Measurements from ENCODE around the gene IRGQ.
"Not testable (repeated sequence)": the region's sequence is repeated elsewhere in the genome, so short reads cannot be mapped to it uniquely, and the experiment has no call there.

IRGQ gene

GRCh38 chr19:43575156-43575950, 20.6 kb downstream of the IRGQ start, which contains the start of the genes PINLYP and XRCC1:
Gene PINLYP, plus strand, starts transcription at chr19:43575801. Its CDS starts 1,391 bp downstream, at chr19:43577192.
Gene XRCC1, minus strand, starts transcription at chr19:43575527. Its CDS starts 69 bp downstream, at chr19:43575458.
- peak; percentile 99 for DNase-seq (ENCODE audit: low read depth, low spot score)

DNA sequence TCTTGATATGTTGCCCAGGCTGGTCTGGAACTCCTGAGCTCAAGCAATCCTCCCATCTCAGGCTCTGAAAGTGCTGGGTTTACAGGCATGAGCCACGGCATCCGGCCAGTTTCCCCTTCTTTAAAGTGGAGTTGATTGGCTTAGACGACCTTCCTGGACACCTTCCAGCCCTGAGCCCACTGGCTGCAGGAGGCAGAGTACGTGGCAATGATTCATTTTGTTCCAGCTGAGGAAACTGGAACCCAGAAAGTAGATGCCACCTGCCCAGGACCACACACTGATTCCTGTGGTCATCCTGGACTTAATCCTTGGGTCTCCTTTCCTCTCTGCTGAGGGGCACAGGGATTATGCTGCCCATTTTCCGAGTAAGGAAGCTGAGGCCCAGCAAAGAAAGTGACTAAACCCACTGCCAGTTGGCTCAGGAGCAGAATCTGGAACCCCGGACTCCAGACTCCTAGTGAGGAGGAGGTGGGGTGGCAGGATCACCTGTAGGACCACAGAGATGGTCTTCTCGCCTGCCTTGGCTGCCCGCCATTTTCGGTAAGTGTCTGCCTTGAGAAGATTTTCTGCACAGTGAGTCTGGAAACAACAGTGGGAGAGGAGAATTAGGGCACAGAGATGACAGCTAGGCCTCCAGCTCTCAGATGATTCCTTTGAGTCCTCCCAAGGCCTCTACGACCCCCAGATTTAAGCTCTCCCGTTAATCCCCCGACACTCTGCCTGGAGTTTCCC, 21.3 kb downstream of the IRGQ start:
- DNase-seq (ENCODE audit: low read depth, low spot score): no peak

GRCh38 chr19:43572171-43572588, 23.8 kb downstream of the IRGQ start:
- no peak for DNase-seq (ENCODE audit: low read depth, low spot score)

DNA sequence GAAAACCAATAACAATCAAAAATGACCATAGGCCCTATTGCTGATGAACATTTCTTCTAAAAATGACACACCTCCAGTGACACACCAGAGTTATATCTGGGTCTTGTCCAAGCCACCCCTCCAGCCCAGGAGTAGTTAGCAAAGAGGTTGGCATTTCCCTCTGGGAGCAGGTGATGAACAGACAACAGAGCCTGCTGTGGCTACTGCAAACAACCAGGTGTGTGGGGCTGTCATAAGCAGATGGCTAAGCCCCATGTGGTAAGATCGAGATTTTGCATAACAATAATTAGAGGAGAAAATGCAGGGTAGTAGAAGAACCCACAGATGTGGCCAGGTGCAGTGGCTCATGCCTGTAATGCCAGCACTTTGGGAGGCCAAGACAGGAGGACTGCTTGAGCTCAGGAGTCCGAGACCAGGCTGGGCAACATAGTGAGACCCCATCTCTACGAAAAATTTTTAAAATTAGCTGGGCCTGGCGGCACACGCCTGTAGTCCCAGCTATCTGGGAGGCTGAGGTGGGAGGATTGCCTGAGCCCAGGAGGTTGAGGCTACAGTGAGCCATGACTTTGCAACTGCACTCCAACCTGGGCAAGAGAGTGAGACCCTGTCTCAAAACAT, 25.7 kb downstream of the IRGQ start:
- no peak for DNase-seq (ENCODE audit: low read depth, low spot score)

DNA sequence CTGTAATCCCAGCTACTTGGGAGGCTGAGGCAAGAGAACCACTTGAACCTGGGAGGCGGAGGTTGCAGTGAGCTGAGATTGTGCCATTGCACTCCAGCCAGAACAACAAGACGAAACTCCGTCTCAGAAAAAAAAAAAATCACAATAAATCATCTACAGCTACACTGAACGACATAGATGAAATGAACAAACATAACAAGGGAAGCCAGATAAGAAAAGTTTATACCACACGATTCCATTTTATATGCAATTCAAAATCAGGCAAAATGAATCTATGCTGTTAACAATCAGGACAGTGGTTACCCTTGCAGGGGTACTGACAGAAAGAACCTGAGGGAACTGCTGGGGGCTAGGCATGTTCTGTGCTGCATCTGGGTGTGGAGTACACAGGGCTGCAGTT, 26.3 kb downstream of the IRGQ start:
- DNase-seq (ENCODE audit: low read depth, low spot score): no peak

- no peak for DNase-seq (ENCODE audit: low read depth, low spot score)
Observed at GRCh38 chr19:43564800-43565199, 31.1 kb downstream of the IRGQ start.

- DNase-seq (ENCODE audit: low read depth, low spot score): no peak
Observed at GRCh38 chr19:43563816-43564457, 32.0 kb downstream of the IRGQ start.

DNA sequence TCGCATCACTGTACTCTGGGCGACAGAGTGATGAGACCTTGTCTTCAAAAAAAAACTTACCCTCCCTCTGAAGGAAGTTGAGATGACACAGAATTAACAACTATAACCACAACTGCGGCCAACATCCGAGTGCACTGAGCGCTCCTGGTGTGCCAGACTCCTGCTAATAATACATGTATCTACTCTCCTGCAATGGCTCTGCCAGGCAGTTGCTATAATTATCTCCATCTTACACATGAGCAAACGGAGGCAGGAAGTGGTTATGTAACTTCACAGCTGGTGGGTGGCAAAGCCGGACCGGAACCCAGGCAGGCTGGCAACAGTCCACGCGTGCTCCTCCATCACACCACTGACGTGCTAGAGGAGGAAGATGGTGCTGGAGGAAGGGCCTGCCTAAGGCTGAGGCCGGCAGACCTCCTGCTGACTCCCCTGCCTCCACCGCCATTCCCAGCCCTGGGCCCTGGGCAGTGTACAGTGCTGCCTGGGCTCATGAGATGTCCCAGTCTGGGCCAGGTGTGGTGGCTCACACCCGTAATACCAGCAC, 33.2 kb downstream of the IRGQ start:
- no peak for DNase-seq (ENCODE audit: low read depth, low spot score)

DNA sequence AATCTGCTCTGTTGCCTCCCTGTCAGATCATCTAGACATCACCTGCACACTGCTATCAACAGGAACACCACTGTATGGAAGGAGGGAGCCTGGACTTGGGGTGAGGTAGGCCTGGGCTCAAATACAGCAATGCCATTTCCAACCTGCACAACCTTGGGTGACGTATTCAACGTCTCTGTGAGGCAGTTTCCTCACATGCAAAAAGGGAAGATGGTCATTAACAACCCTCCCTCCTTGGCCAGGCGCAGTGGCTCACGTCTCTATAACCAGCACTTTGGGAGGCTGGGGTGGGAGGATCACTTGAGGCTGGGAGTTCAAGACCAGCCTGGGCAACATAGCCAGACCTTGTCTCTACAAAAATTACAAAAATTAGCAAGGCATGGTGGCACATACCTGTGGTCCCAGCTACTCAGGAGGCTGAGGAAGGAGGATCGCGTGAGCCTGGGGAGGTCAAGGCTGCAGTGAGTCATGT, 33.7 kb downstream of the IRGQ start:
- no peak for DNase-seq (ENCODE audit: low read depth, low spot score)

DNA sequence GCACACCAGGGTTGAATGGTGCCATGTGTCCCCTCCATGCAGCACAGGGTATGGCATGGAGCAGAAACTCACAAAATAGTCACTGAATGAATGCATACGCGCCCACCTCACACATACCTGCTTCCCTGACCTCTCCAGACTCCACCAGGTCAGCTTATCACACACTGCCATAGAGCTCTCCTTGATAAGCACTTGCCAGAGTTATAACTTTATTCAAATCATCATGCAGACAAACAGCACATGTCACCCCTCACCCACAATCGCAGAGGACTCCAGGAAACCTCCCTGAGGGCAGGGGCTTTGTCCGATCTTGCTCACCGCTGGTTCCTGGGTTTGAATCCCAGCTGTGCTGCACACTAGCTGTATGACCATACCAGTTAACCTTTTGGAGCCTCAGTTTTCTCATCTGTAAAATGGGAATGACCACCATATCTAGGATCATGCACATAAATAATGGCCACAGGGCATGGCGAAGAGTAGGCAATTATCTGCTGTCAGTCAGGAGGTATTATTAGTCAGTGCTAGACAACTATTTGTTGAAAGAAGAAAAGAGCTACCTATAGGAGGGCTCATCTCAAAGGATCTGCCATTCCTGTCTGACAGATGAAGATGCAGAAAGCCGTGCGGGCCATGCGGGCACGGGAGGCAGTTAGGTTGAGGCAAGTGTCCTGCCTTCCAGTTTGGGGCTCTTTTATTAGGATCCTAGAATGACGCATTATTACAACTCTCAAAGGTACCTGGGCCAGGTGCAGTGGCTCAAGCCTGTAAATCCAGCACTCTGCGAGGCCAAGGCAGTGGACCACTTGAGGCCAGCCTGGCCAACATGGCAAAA, 34.6 kb downstream of the IRGQ start:
- no peak for DNase-seq (ENCODE audit: low read depth, low spot score)

DNA sequence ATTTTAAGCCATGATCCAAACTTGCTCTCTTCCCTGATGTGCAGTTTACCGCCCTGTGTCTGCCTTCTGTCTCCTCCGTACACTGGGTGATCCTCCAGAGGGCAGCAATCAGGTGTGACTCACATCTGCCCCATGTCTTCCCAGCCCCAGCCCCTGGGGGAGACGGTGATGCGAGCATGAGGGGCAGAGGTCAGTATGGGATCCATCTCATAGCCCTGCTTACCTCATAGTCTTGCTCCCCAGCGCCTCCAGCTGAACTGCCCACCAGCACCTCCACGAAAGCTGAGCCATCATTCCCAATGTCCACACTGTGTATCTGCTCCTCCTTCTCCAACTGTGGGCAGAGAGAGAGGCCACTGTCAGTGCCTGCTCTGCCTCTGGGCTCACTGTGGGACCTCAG, 35.2 kb downstream of the IRGQ start:
- DNase-seq (ENCODE audit: low read depth, low spot score): peak; percentile 19

DNA sequence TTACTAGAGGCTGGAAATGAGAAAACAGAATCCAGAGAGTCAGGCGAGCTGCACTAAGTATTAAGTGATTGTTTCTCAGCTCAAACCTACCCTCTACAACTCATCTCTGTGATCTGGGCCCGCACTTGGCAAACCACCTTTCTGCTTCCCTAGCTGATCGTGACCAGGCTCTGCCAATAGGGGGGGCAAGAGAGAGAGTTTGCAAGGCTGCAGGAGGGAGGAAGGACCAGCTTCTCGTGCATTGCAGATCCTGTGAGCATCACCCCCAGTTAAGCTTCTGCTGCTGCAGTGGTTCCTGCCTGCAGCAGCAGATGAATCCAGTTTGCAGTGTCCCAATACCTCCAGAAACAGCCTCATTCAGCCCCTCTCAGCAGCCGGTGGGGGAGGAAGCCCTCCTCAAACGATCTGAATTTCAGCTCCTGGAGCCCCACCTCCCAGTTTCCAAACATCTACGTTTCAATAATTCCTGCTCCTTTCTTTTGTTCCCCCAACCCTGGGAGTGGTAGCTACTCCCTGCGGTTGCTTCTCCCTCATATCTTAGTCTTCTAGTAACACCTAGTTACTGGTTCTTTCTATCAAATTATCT, 40.7 kb downstream of the IRGQ start:
- DNase-seq (ENCODE audit: low read depth, low spot score): peak; percentile 72

GRCh38 chr19:43554317-43554895, 41.5 kb downstream of the IRGQ start:
- DNase-seq (ENCODE audit: low read depth, low spot score): no peak

- DNase-seq (ENCODE audit: low read depth, low spot score): no peak
Observed at GRCh38 chr19:43553656-43554055, 42.3 kb downstream of the IRGQ start.

GRCh38 chr19:43552616-43553015, 43.3 kb downstream of the IRGQ start:
- no peak for DNase-seq (ENCODE audit: low read depth, low spot score)

DNA sequence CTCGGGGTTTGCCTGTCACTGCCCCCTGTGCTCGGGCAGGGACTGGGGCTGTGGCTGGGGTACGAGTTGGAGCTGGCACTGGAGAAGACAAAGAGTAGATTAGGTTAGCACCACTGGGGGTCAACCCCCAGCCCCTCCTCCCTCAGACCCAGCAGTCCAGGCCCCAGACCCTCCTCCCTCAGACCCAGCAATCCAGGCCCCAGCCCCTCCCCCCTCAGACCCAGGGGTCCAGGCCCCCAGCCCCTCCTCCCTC, 43.8 kb downstream of the IRGQ start:
- no peak for DNase-seq (ENCODE audit: low read depth, low spot score)

GRCh38 chr19:43551399-43552197, 44.3 kb downstream of the IRGQ start:
- DNase-seq (ENCODE audit: low read depth, low spot score): no peak

- no peak for DNase-seq (ENCODE audit: low read depth, low spot score)
Observed at GRCh38 chr19:43548706-43549105, 47.2 kb downstream of the IRGQ start.

DNA sequence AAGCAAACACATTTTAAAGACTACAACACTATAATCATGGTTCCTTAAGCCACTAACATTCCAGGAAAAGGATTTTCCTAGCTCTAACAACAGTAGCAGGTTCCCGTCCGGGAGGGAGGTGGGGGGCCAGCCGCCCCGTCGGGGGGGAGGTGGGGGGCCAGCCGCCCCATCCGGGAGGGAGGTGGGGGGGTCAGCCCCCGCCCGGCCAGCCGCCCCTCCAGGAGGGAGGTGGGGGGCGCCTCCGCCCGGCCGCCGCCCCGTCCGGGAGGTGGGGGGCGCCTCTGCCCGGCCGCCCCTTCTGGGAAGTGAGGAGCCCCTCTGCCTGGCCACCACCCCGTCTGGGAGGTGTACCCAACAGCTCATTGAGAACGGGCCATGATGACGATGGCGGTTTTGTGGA, 48.0 kb downstream of the IRGQ start:
- DNase-seq (ENCODE audit: low read depth, low spot score): not testable (repeated sequence)

All from ELF-1 (cell line).